GM19438 (cell line): ENCODE data around the gene RASAL1.

Experiments used
- ATAC-seq: cut with Tn5 transposase; IDR thresholded peaks from one replicate; pipeline ENCODE4 v1.9.1; 2021; ENCODE audit warnings: low read depth; ENCODE audit not compliant: unreplicated experiment

Gene RASAL1

DNA sequence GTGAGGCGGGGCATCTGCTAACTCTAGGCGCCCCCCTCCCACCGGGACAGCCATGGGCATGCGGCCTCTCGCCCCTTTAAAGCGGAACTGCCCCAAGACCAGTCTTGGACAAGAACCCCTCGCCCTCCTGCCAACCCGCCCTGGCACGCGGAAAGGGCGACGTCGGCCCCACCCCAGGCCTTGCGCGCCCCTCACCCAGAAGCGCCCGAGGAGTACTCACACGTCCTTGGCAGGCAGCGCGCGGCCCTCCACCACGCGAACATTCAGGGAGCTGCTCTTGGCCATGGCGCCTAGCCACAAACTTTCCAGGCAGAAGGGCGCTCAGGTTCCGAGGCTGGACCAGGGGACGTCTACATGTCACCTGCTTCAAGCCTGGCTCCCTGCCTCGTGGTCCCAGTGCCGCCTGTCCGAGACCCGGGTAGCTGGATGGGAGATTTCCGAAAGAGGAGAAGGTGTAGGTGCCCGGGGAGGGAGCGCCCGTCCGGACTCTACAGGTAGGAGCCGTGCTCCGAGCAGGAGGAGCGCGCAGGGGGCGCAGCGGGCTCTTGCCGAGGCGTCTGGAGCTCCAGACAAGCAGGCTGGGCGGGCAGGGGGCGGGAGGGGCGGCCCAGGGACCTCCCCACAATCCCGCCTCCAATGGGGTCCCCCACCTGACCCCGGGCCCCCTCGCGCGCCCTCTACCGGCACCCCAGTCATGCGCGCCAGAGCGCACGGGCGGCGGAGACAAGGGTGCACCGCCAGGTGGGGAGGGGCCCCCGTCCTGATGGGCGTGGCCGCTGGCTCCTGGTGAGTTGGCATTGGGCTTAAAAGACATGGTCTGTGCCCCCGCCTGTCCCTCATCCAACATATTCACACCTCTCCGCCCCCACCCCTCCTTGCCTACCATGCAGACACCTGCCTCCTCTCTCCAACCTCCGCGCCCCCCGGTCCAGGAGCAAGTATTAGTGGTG is at the start of gene RASAL1:
RASAL1 (minus strand) TSS at position 584 of the 950 bp plus-strand sequence; CDS start at position 285, 299 bp downstream.
- no peak for ATAC-seq

GRCh38 chr12:113184900-113185179 is 49.3 kb upstream of the RASAL1 start:
- ATAC-seq, result peak; percentile 79

- ATAC-seq, result peak; percentile 42
Measured at GRCh38 chr12:113184098-113184899, 48.7 kb upstream of the RASAL1 start.

DNA sequence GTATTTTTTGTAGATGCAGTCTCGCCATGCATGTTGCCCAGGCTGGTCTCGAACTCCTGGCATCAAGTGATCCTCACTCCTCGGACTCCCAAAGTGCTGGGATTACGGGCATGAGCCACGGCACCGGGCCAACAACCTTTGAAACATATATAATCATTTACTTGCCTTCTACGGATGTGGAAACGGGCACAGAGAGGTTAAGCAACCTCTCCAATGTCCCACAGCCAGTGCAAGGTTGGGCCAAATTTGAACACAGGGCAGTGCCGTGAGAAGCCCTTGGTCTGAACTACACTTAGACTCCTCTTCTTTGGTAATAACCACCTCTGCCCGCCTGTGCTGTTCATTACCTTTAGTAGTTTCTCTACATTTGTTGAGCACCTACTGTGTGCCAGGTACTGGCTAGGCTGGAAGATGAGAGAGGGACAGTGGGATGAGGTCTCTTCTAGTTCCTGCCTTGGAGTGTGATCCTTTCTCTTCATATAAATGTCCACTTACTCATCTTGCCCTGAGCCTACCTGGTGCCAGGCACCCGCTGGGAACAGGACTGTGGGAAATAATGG is 47.5 kb upstream of the RASAL1 start:
- no peak for ATAC-seq

DNA sequence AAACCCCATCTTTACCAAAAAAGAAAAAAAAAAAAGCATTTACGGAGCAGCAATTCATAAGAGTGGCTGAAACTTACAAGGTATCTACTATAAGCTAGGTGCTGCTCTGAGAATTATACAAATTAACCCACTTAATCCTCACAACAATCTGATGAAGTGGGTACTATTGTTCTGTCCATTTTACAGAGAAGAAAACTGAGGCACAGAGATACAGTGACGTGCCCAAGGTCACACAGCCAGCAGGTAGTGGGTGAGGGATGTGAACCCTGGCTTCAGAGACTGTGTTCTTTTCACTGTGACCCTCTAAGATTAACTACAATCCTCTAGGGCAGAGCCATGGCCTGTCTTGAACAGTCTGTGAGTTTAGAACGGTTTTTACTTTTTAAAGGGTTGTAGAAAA is 46.4 kb upstream of the RASAL1 start:
- no peak for ATAC-seq

- no peak for ATAC-seq
Measured at GRCh38 chr12:113180333-113180732, 44.8 kb upstream of the RASAL1 start.

GRCh38 chr12:113179023-113179422 is 43.5 kb upstream of the RASAL1 start:
- ATAC-seq, result no peak

GRCh38 chr12:113174461-113175384 is 39.2 kb upstream of the RASAL1 start:
- no peak for ATAC-seq

GRCh38 chr12:113173081-113173698 is 37.6 kb upstream of the RASAL1 start:
- peak; percentile 65 for ATAC-seq

DNA sequence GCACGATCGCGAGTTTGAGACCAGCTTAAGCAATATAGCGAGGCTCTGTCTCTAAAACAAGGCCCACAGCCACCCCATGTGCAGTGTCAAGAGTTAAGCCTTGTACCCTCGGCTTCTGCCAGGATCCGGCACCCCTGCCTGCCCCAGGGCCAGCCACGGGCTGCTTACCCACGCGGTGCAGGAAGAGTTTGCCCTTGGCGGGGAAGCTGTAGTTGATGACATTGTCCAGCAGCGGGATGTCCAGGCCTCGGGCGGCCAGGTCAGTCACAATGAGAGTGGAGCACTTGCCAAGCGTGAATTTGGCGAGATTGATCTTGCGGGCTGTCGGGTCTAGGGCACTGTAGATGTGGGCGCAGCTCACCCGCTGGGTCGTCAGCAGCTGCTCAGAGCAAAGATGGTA is 36.6 kb upstream of the RASAL1 start:
- ATAC-seq, result no peak

GRCh38 chr12:113171543-113171942 is 36.0 kb upstream of the RASAL1 start:
- no peak for ATAC-seq

DNA sequence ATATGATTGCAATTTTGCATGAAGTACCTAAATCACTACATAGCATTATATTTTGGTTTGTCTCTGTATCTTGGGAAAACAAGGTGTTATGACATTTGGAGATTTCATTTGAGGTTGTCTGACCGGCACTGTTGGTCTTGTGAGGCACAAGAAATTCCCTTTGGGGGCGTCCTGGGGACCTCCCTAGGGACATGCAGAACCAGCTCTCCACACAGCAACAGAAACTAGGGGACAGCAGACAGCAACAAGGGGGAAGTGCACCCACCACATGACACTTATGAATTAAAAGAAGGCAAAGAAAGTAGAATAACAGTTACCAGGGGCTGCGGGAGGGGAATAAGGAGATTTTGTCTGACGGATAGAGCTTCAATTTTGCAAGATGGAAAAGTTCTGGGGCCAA is 35.4 kb upstream of the RASAL1 start:
- no peak for ATAC-seq

DNA sequence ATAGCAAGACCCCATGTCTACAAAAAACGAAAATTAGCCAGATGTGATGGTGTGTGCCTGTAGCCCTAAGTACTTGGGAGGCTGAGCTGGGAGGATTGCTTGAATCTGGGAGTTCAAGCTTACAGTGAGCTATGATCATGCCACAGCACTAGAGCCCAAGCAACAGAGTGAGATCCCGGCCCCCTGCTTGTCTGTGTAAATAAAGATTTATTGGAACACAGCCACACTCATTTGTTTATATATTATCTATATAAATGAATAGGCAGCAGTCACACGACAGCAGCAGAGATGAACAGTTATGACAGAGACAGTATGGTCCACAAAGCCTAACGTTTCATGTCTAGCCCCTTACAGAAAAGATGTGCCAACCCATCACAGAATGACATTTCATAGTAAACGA is 34.9 kb upstream of the RASAL1 start:
- no peak for ATAC-seq

DNA sequence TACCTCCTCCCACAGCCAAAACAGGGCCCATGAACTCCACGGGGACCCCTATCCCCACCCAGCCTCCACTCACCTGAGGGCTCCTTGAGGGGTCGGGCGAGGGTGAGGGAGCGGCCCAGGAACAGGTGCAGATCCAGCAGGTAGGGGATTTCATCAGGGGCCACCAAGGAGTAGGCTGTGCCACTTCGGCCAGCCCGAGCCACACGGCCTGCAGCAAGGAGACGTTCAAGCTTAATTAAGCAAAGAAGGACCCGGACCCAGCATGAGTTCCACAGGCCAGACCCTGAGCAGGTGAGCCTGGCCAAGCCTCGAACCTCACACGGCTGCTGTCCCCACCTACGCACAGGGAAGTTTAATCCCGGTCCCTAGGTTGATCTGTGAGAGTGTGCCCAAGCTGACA is 34.1 kb upstream of the RASAL1 start:
- ATAC-seq, result no peak

DNA sequence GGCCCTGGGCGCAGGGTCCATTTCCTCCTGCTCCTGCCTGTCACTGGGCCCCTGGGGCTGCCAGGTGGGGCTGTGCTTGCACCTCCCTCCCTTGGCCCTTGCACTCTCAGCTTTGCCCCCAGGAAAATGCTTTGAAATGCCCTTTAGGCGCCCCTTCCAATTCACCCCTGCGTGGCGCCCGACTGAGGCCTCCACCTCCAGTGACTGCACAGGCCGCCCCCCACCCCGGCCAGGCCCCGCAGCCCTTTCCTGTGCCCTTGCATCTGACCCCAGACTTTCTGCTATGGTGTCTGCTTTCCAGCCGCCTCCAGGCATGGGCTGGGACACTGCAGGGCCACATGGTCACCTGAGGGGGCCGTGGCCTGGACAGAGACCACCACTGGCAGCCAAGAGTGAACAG is 32.3 kb upstream of the RASAL1 start:
- no peak for ATAC-seq

- no peak for ATAC-seq
Measured at GRCh38 chr12:113165521-113166450, 30.2 kb upstream of the RASAL1 start.

DNA sequence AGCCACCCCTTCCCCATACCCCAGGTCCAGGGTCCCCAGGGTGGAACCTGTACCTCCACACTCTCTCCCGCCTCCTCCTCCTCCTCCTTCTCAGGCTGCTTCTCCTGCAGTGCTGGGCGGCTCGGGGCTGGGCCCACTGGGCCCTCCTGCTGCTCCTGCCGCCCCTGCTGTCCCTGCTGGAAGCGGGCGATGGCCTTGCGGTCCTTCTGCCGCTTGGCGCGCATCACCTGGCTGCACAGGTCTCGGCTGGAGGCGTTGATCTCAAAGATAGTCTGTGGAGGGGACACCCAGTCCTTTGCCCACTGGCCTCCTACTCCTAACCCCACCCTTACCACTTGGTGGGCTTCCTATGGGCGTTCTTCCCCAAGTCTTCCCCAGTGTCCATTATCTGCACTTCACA is 28.5 kb upstream of the RASAL1 start:
- no peak for ATAC-seq

DNA sequence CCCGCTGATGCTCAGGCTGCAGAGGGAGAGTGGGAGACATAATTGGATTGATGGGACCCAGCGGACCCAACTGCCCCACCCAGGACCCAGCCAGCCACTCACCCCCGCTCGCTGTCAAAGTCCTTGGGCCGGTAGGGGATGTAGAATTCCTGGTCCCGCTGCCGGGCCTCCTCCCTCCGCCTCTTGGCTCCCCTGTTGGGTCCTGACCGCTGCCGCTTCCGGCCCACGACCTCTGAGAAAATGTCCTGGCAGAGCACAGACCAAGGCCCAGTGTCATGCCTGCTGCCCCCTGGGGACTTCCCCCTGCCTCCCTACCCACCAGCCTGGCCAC is 27.4 kb upstream of the RASAL1 start:
- ATAC-seq, result no peak
